ENCODE results near the gene CMPK2.
A peak's percentile ranks its signal among the peaks of the same experiment; 100 is the strongest.
"Not testable (repeated sequence)": the region's sequence is repeated elsewhere in the genome, so short reads cannot be mapped to it uniquely, and the experiment has no call there.

Gene CMPK2, protein sequence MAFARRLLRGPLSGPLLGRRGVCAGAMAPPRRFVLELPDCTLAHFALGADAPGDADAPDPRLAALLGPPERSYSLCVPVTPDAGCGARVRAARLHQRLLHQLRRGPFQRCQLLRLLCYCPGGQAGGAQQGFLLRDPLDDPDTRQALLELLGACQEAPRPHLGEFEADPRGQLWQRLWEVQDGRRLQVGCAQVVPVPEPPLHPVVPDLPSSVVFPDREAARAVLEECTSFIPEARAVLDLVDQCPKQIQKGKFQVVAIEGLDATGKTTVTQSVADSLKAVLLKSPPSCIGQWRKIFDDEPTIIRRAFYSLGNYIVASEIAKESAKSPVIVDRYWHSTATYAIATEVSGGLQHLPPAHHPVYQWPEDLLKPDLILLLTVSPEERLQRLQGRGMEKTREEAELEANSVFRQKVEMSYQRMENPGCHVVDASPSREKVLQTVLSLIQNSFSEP

GRCh38 chr2:6865346-6866274 is at the start of gene CMPK2:
TSS of gene CMPK2 (minus strand) at chr2:6865907. CDS start at chr2:6865696, 211 bp downstream.
- DNase-seq (ENCODE audit: low spot score), result peak; percentile 53

DNA sequence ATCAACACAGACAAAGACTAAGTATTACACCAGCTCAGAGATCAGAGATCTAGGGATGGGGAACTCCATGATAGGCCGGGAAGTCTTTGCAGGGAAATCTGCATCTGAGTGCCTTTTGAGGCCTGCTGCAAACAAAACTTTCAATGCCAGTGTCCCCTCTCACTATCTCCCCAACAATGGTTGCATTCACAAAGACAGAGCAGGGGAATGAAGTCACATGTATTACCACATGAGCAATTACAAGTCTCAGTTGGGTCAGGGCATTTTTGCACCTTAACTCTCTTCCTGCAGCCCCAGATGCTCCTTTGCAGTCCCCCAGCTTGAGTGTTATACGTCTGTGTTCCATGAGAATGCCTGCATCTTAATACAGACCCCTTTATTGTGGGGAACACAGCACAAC is 49.7 kb upstream of the CMPK2 start:
- peak; percentile 80 for DNase-seq (ENCODE audit: low spot score)

DNA sequence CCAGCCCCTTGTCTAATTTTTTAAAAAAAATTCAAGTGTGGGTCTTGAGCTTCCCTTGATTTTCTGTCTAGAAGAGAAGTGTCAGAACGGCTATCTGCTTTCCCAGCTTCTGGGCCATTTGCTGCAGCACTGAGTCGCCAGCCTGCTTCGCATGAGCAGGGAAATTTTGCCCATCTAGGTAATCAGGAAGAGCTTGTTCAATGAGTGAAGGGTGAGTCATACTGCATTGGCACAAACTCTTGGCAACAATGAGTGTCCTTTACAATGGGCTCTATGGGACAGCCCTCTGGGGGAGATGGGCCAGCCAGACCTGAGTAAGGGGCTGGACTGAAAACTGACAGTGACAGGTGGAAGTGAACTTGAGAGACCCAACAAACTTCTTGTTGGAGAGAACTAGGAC is 49.1 kb upstream of the CMPK2 start:
- peak; percentile 66 for DNase-seq (ENCODE audit: low spot score)

DNA sequence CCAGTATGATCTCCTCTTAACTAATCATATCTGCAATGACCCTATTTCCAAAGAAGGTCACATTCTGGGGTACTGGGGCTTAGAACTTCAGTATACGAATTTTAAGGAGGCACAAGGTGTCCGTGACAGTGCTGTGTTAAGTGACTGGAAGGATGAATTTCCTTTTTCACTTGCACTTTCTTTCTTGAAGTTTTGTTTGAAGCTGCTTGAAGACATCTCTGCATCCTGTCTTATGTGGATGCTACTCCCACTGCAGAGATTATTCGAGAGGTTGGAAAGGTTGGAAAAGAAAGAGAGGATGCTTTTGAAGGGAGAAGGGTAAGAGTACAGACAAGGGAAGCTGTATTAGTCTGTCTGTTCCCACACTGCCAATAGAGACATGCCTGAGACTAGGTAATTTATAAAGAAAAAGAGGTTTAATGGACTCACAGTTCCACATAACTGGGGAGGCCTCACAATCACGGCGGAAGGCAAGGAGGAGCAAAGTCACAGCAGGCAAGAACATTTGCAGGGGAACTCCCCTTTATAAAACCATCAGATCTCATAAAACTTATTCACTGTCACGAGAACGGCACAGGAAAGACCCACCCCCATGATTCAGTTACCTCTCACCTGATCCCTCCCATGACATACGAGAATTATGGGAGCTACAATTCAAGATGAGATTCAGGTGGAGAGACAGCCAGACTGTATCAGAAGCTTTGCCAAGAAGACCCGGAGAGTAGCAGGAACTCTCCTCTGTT is 47.9 kb upstream of the CMPK2 start:
- DNase-seq (ENCODE audit: low spot score), result no peak

- no peak for DNase-seq (ENCODE audit: low spot score)
These were observed 46.0 kb upstream of the CMPK2 start for GRCh38 chr2:6911721-6912120.

- no peak for DNase-seq (ENCODE audit: low spot score)
These were observed 44.0 kb upstream of the CMPK2 start for GRCh38 chr2:6909431-6910385.

DNA sequence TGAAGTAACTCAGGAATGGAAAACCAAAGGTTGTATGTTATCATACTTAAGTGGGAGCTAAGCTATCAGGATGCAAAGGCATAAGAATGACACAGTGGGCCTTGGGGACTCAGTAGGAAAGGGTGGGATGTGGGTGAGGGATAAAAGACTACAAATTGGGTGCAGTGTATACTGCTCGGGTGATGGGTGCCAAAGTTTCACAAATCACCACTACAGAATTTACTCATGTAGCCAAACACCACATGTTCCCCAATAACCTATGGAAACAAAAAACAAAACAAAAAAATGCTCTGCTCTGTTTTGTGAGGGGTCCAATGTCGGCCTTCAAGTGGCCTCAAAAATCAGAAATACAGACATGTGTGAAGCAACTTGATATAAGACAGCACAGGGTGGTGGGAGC is 42.6 kb upstream of the CMPK2 start:
- DNase-seq (ENCODE audit: low spot score), result no peak

DNA sequence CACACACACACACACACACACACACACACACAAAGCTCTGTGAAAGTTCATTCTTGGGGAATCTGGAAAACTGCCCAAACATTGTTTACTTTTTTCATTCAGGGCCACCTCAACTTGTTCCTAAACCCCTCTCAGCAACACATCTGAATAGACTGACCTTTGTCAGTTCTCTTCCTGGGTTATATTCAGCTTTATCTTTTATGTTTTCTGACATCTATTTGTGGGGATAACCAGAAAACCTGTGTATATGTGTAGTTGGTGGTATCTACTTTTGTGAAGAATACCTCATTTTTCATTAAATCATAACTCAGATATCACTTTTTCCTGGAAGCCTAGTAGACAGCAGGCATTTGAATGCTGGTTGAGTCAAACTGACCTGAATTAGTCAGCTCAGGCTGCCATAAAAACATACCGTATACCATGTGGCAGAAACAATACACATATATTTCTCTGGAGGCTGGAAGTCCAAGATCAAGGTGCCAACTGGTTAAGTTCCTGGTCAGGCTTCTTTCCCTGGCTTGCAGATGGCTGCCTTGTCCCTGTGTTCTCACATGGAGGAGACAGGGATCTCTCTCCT is 40.5 kb upstream of the CMPK2 start:
- DNase-seq (ENCODE audit: low spot score), result no peak

- no peak for DNase-seq (ENCODE audit: low spot score)
These were observed 40.0 kb upstream of the CMPK2 start for GRCh38 chr2:6905668-6906067.

- DNase-seq (ENCODE audit: low spot score), result not testable (repeated sequence)
These were observed 36.9 kb upstream of the CMPK2 start for GRCh38 chr2:6902581-6902980.

GRCh38 chr2:6896930-6897759 is 31.4 kb upstream of the CMPK2 start:
- no peak for DNase-seq (ENCODE audit: low spot score)

DNA sequence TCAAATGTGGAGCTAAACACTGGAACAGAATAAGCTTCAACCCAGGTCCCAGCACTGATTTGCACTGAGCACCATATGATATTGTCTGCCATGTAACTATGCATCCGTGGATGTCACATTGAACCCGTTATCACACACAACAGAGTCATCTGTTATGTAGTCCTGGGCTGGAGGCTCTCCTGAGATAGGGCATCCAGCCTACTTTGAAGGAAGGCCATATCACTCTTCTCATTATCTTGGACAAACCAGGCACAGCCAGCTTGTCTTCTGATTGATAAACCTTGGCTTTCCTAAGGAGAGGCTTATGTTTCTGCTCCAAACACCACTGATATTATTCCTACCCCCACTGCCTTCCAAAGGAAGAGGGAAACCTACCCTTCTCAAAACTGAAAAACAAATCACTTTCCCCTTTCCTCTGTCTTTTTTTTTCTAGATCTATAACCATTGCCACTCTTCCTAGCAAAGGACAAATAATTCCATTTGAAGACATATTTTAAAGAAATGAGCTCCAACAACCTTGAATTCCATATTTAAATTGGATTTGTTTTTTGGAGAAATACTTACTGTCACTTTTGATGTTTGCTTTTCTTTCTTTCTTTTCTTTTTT is 28.3 kb upstream of the CMPK2 start:
- DNase-seq (ENCODE audit: low spot score), result no peak

- no peak for DNase-seq (ENCODE audit: low spot score)
These were observed 23.0 kb upstream of the CMPK2 start for GRCh38 chr2:6888724-6889123.

DNA sequence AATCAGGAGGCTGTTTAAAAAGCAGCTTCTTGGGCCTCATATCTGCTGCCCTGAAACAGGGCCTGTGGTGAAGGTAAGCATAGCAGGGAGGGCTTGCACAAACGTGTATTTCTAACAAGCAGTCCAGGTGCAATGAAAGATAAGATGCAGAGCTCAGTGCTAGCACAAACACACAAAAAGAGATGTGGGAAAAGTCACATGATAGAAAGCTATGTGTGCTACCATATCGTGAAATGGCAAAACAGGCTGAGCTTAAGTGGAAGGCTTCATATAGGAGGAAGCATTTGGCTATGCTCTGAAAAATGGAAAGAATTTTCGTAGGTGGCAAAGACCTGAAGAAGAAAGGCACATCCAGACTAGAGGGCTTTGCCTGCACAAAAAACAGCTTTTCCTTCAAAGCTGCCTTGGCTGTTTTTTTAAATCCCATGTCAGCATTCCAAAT is 22.1 kb upstream of the CMPK2 start:
- no peak for DNase-seq (ENCODE audit: low spot score)

GRCh38 chr2:6885968-6886367 is 20.3 kb upstream of the CMPK2 start:
- no peak for DNase-seq (ENCODE audit: low spot score)

GRCh38 chr2:6885551-6885950 is 19.8 kb upstream of the CMPK2 start:
- DNase-seq (ENCODE audit: low spot score), result no peak

DNA sequence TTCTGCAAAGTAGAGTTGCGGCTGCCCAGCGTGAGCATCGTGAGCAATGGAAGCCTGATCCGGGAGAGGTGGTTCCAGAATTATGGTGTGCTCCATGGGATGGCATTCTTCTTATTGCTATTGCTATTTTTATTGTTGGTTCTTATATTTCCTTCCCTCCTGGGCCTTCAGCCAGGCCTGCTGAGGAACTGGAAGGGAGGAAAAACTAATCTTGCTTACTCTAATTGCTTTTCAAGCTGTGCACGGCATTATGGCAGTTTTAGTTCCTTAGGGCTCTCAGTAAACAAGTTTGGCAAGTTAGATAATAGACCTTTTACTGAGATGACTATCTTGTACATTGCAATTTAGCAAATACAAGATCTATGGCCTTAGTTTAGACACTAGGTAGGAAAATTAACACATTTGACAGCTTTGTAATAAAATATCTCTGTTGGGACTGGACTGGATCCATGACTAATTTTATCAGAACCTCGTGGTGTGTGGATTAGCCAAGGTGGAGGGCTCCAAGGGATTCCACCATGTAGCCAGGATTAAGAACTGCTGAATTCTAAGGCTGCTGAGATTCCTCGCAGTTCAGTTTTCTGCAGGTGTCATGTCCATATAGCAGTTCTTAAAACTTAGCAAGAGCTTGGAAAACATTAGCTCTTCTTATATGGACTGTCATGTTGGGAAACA is 17.9 kb upstream of the CMPK2 start:
- no peak for DNase-seq (ENCODE audit: low spot score)

DNA sequence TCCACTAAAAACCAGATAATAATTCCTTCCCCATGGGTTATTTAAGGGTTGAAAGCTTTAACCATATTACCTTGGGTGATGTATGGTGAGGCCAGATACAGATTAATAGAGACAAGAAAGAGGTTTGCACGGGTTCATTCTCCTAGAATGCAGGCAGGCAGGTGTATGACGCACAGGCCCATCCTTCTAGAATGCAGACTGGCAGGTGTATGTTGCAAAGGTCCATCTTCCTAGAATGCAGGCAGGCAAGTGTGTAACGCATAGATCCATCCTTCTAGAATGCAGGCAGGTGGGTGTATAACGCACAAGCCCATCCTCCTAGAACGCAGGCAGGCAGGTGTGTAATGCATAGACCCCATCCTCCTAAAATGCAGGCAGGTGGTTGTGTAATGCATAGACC is 15.8 kb upstream of the CMPK2 start:
- DNase-seq (ENCODE audit: low spot score), result no peak

GRCh38 chr2:6881046-6881445 is 15.3 kb upstream of the CMPK2 start:
- DNase-seq (ENCODE audit: low spot score), result no peak

Measured in COLO829 (cell line).